GM19455 (cell line): ENCODE measurements around the gene SEC16A.

Experiments used
- ATAC-seq: cut with Tn5 transposase; IDR thresholded peaks from one replicate; pipeline ENCODE4 v1.9.1; 2021; ENCODE audit not compliant: unreplicated experiment

The SEC16A gene

GRCh38 chr9:136504512-136505348 lies 21.9 kb upstream of the SEC16A start:
- ATAC-seq: no peak

GRCh38 chr9:136502940-136503550 lies 20.2 kb upstream of the SEC16A start:
- ATAC-seq: no peak

- ATAC-seq: no peak
Observed at GRCh38 chr9:136502196-136502595, 19.4 kb upstream of the SEC16A start.

GRCh38 chr9:136501686-136502085 lies 18.8 kb upstream of the SEC16A start:
- no peak for ATAC-seq

- no peak for ATAC-seq
Observed at GRCh38 chr9:136499935-136500910, 17.4 kb upstream of the SEC16A start.

GRCh38 chr9:136499071-136499934 lies 16.5 kb upstream of the SEC16A start:
- ATAC-seq: no peak

GRCh38 chr9:136497916-136498695 lies 15.3 kb upstream of the SEC16A start:
- ATAC-seq: no peak

GRCh38 chr9:136496801-136497620 lies 14.2 kb upstream of the SEC16A start:
- no peak for ATAC-seq

GRCh38 chr9:136496181-136496580 lies 13.3 kb upstream of the SEC16A start:
- ATAC-seq: no peak

- no peak for ATAC-seq
Observed at GRCh38 chr9:136495238-136495800, 12.5 kb upstream of the SEC16A start.

- no peak for ATAC-seq
Observed at GRCh38 chr9:136494531-136495215, 11.8 kb upstream of the SEC16A start.

GRCh38 chr9:136494012-136494411 lies 11.2 kb upstream of the SEC16A start:
- ATAC-seq: no peak

GRCh38 chr9:136493567-136493971 lies 10.7 kb upstream of the SEC16A start:
- no peak for ATAC-seq

- ATAC-seq: no peak
Observed at GRCh38 chr9:136492978-136493522, 10.2 kb upstream of the SEC16A start.

- ATAC-seq: no peak
Observed at GRCh38 chr9:136489731-136490130, 6.9 kb upstream of the SEC16A start.

- no peak for ATAC-seq
Observed at GRCh38 chr9:136488247-136489214, 5.7 kb upstream of the SEC16A start.
